Subcutaneous adipose tissue (tissue), 4 donors: ENCODE measurements around the gene CMTM8. TPM values are rescaled to one million over a fixed set of nuclear protein-coding genes. Genes with fewer than 3 reads are reported as not detected.

Experiments
- CTCF ChIP-seq: fragments of 450-650 bp; IDR thresholded peaks from one replicate; pipeline ENCODE4 v1.5.1; 2016; ENCODE audit warnings: low read depth, mild to moderate bottlenecking, control low read depth, antibody characterized with exemption, moderate library complexity
- total RNA-seq, 4 donors: library from RNA; depleted of rRNA; stranded (reverse); fragments of >200 nt; gene quantifications; one replicate each; pipeline ENCODE4 v1.1.0, GENCODE V29; 2016

CMTM8 gene
- total RNA-seq, 4 donors from 2014 or later: 1.9 to 10.5 (median 4.8) TPM

- no peak for TF ChIP-seq CTCF
Observed at GRCh38 chr3:32325201-32325600, 86.7 kb downstream of the CMTM8 start.

- no peak for TF ChIP-seq CTCF
Observed at GRCh38 chr3:32325927-32326326, 87.4 kb downstream of the CMTM8 start.

DNA sequence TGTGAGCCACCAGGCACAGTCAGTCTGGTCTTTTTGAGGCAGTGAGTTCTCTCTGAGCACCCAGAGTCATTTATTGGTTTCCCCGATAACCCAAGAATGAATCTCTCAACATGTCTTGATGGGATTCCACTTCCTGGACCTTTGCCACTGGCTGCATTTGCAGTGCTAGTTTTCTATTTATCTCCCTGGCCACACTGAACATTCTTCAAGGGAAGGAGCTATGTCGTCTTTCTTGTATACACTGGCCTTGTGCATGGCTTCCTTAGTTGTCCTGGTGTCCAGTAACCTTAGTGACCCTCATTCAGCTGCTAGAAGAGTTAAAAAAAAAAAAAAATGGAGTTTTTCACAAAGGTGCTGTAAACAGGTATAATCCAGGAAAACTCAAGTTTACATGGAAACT is 88.3 kb downstream of the CMTM8 start:
- TF ChIP-seq CTCF: no peak

- TF ChIP-seq CTCF: no peak
Observed at GRCh38 chr3:32334675-32335074, 96.2 kb downstream of the CMTM8 start.

- TF ChIP-seq CTCF: no peak
Observed at GRCh38 chr3:32335365-32336112, 97.1 kb downstream of the CMTM8 start.

GRCh38 chr3:32336113-32336498 is 97.6 kb downstream of the CMTM8 start:
- TF ChIP-seq CTCF: no peak

DNA sequence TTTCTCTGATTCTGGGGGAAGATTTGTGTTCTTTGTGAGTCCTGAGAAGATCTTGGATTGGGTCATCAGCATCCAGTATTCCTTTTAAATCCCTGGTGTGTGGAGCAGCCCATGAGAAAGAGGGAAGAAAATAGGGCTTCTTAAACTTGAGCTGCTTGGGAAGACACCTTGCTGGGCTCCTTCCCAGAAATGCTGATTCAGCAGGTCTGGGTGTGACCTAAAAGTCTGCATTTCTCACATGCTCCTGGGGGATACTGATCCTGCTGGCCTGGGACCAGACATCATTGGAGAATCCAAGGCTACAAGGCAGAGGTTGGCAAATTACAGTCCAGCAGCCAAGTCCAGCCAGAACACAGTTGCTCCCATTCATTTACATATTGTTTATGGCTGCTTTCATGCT is 99.0 kb downstream of the CMTM8 start:
- TF ChIP-seq CTCF: no peak
